Bronchial epithelial cell (primary cell): Measurements from ENCODE around the gene SHLD1. TPM values are rescaled to one million over a fixed set of nuclear protein-coding genes. Genes with fewer than 3 reads are reported as not detected.

Experiments used
- DNase-seq: peaks from one replicate; pipeline ENCODE4 v3.0.0-alpha.2; 2010; ENCODE audit warnings: low read depth
- FAIRE-seq: peaks from 2 replicates; lab custom pipeline; 2011; peaks lifted over from hg19 to GRCh38; lab: Jason Lieb, UNC
- H3K27me3 ChIP-seq: 2 replicates; pipeline ENCODE4 v1.5.1; 2011; ENCODE audit warnings: low read length; ENCODE audit not compliant: control insufficient read depth, insufficient read depth
- H3K36me3 ChIP-seq: 2 replicates; pipeline ENCODE4 v1.5.1; 2011; ENCODE audit warnings: low read length; ENCODE audit not compliant: control insufficient read depth, insufficient read depth
- H3K4me3 ChIP-seq: 2 replicates; pipeline ENCODE4 v1.5.1; 2011; ENCODE audit warnings: mild to moderate bottlenecking, low read depth, low read length, control low read depth
- CTCF ChIP-seq: IDR thresholded peaks from 2 replicates; pipeline ENCODE4 v1.5.1; 2011; ENCODE audit warnings: mild to moderate bottlenecking, moderate library complexity, low read length, control low read depth, inconsistent platforms; ENCODE audit not compliant: insufficient read depth, severe bottlenecking
- total RNA-seq: library from RNA; depleted of rRNA; stranded (reverse); fragments of >200 nt; gene quantifications from 2 replicates; pipeline ENCODE4 v1.2.1, GENCODE V29; 2014

The SHLD1 gene
- total RNA-seq, 1 donor from 2014 or later = 4.5 TPM

- DNase-seq = peak; percentile 91
- Histone ChIP-seq H3K27me3 (no peaks in the 10 kb centered on the region), H3K4me3 (no peak overlapping the region), H3K36me3 (no peaks in the 10 kb centered on the region)
- TF ChIP-seq CTCF = no peak
- peak; percentile 43 for FAIRE-seq
Measured at GRCh38 chr20:5865604-5866003, 115.4 kb downstream of the SHLD1 start.

- FAIRE-seq (no peak), DNase-seq (peak; percentile 40)
- TF ChIP-seq CTCF = no peak
- H3K27me3 ChIP-seq = no peaks in the 10 kb centered on the region
- no peaks in the 10 kb centered on the region for H3K36me3 ChIP-seq
- no peak overlapping the region for H3K4me3 ChIP-seq
Measured at GRCh38 chr20:5870568-5870981, 120.4 kb downstream of the SHLD1 start.

GRCh38 chr20:5871459-5872410 lies 121.5 kb downstream of the SHLD1 start:
- FAIRE-seq = peak; percentile 55
- no peak for DNase-seq
- TF ChIP-seq CTCF = no peak

GRCh38 chr20:5877128-5877527 lies 126.9 kb downstream of the SHLD1 start:
- DNase-seq = no peak
- H3K36me3 ChIP-seq = no peaks in the 10 kb centered on the region
- H3K4me3 ChIP-seq = no peak overlapping the region
- TF ChIP-seq CTCF = no peak
- no peaks in the 10 kb centered on the region for H3K27me3 ChIP-seq
- no peak for FAIRE-seq

More at GRCh38 chr20:5871459-5872410, 121.5 kb downstream of the SHLD1 start:
- H3K27me3 ChIP-seq = no peaks in the 10 kb centered on the region
- H3K4me3 ChIP-seq = no peak overlapping the region
- no peaks in the 10 kb centered on the region for H3K36me3 ChIP-seq

GRCh38 chr20:5880326-5880725 lies 130.1 kb downstream of the SHLD1 start:
- Histone ChIP-seq H3K36me3 (no peaks in the 10 kb centered on the region), H3K27me3 (no peaks in the 10 kb centered on the region), H3K4me3 (no peak overlapping the region)
- no peak for DNase-seq
- no peak for TF ChIP-seq CTCF
- no peak for FAIRE-seq
